Trophoblast cell (in vitro differentiated cells and primary cell): ENCODE measurements around the gene MXRA8.

Experiments
- DNase-seq, 2 donors: peaks; one replicate each; pipeline ENCODE4 v3.0.0-alpha.2; 2016
- H2AFZ ChIP-seq: 2 replicates; pipeline ENCODE4 v1.6.1; 2013; ENCODE audit warnings: low read length, moderate library complexity, mild to moderate bottlenecking; ENCODE audit not compliant: insufficient read depth, poor library complexity
- H2AK5ac ChIP-seq: 2 replicates; pipeline ENCODE4 v1.6.1; 2013; ENCODE audit warnings: mild to moderate bottlenecking, low read length
- H2BK120ac ChIP-seq: 2 replicates; pipeline ENCODE4 v1.6.1; 2013; ENCODE audit warnings: low read length, mild to moderate bottlenecking, moderate library complexity; ENCODE audit not compliant: insufficient read depth, poor library complexity
- H2BK12ac ChIP-seq: 2 replicates; pipeline ENCODE4 v1.6.1; 2013; ENCODE audit warnings: mild to moderate bottlenecking, low read length, moderate library complexity
- H2BK5ac ChIP-seq: 2 replicates; pipeline ENCODE4 v1.6.1; 2013; ENCODE audit warnings: low read length, low read depth, moderate library complexity, mild to moderate bottlenecking; ENCODE audit not compliant: poor library complexity
- H3K14ac ChIP-seq: 2 replicates; pipeline ENCODE4 v1.6.1; 2013; ENCODE audit warnings: mild to moderate bottlenecking, low read length
- H3K18ac ChIP-seq: 2 replicates; pipeline ENCODE4 v1.6.1; 2013; ENCODE audit warnings: mild to moderate bottlenecking, low read length
- H3K23ac ChIP-seq: 2 replicates; pipeline ENCODE4 v1.6.1; 2013; ENCODE audit warnings: low read length
- H3K27ac ChIP-seq: 2 replicates; pipeline ENCODE4 v1.5.1; 2013; ENCODE audit warnings: low read depth, mild to moderate bottlenecking, inconsistent platforms, low read length, moderate library complexity
- H3K27me3 ChIP-seq: 2 replicates; pipeline ENCODE4 v1.6.1; 2013; ENCODE audit warnings: inconsistent platforms, mild to moderate bottlenecking, low read length, moderate library complexity; ENCODE audit not compliant: insufficient read depth
- H3K36me3 ChIP-seq, 2 experiments: 1 replicate in 1 of 2; 2 replicates in 1 of 2; pipeline ENCODE4 v1.6.1; 2013; ENCODE audit warnings: low read length in 2 of 2, mild to moderate bottlenecking in 2 of 2, moderate library complexity in 1 of 2; ENCODE audit not compliant: insufficient read depth in 2 of 2, control insufficient read depth in 1 of 2
- H3K4ac ChIP-seq: 2 replicates; pipeline ENCODE4 v1.6.1; 2013; ENCODE audit warnings: low read depth, mild to moderate bottlenecking, low read length, moderate library complexity
- H3K4me1 ChIP-seq, 2 experiments: 1 replicate in 1 of 2; 2 replicates in 1 of 2; pipeline ENCODE4 v1.6.1; 2013; ENCODE audit warnings: low read length in 2 of 2, mild to moderate bottlenecking in 2 of 2, moderate library complexity in 1 of 2; ENCODE audit not compliant: insufficient read depth in 2 of 2, control insufficient read depth in 1 of 2
- H3K4me2 ChIP-seq: 2 replicates; pipeline ENCODE4 v1.6.1; 2013; ENCODE audit warnings: inconsistent platforms, mild to moderate bottlenecking, low read length, moderate library complexity
- H3K4me3 ChIP-seq: 2 replicates; pipeline ENCODE4 v1.5.1; 2013; ENCODE audit warnings: mild to moderate bottlenecking, low read depth, low read length, inconsistent platforms
- H3K79me1 ChIP-seq: one replicate; pipeline ENCODE4 v1.6.1; 2013; ENCODE audit warnings: low read length
- H3K79me2 ChIP-seq: 2 replicates; pipeline ENCODE4 v1.6.1; 2013; ENCODE audit warnings: low read length, mild to moderate bottlenecking; ENCODE audit not compliant: control insufficient read depth, insufficient read depth, poor library complexity
- H3K9ac ChIP-seq: 2 replicates; pipeline ENCODE4 v1.6.1; 2013; ENCODE audit warnings: mild to moderate bottlenecking, low read length
- H3K9me3 ChIP-seq: 2 replicates; pipeline ENCODE4 v1.6.1; 2013; ENCODE audit warnings: low read depth, mild to moderate bottlenecking, control low read depth, inconsistent platforms, low read length; ENCODE audit not compliant: insufficient read depth
- H4K12ac ChIP-seq: 2 replicates; pipeline ENCODE4 v1.6.1; 2013; ENCODE audit warnings: low read depth, mild to moderate bottlenecking, low read length, moderate library complexity
- H4K8ac ChIP-seq: 2 replicates; pipeline ENCODE4 v1.6.1; 2013; ENCODE audit warnings: low read depth, mild to moderate bottlenecking, low read length, moderate library complexity
- H4K91ac ChIP-seq: one replicate; pipeline ENCODE4 v1.6.1; 2013; ENCODE audit warnings: low read depth, mild to moderate bottlenecking, low read length, moderate library complexity
- WGBS: extraction: QIAGEN DNeasy Blood & Tissue Kit; methylation state at CpG from one replicate; pipeline ENCODE4 v1.1.7; 2013; ENCODE audit warnings: missing lambda C conversion rate; ENCODE audit not compliant: insufficient read length, insufficient coverage; ENCODE audit errors: extremely low coverage; 5-methylcytosine and 5-hydroxymethylcytosine counted together

The MXRA8 gene

DNA sequence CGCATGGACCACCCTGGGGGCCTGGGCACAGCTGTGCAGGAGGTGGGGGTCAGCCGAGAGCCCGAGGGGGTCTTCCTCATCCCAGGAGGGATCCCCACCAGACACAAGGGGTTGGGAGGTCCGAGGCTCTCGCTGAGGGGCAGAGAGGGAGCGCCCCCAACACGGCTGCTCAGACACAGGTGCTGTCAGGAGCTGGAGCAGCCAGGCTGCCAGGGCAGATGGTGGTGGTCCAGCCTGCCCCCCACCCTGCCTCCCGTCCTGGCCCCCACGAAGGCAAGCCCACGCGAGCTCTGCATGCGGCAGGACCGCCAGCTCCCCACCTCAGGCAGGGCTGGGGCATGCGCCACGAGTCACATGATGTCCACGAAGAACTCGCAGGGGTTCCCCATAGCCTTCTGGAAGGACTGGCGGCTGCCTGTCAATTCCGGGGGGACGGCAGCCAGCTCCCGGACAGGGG is 22.5 kb downstream of the MXRA8 start:
- no peaks in the 10 kb centered on the region for H3K27me3 ChIP-seq
- H2BK5ac ChIP-seq = no peak overlapping the region
- H2BK120ac ChIP-seq = no peak overlapping the region
- DNase-seq = no peak
- H3K9ac ChIP-seq = no peak overlapping the region
- no CpG with 5 or more reads among the region's 21 CpGs for WGBS
- no peak overlapping the region for H4K12ac ChIP-seq
- H2BK12ac ChIP-seq = no peak overlapping the region
- no peak overlapping the region for H4K91ac ChIP-seq
- no peak overlapping the region for H4K8ac ChIP-seq
- H3K4me3 ChIP-seq = no peak overlapping the region
- no peaks in the 10 kb centered on the region for H3K79me2 ChIP-seq
- no peak overlapping the region for H3K23ac ChIP-seq
- H3K4ac ChIP-seq = no peak overlapping the region
- H3K9me3 ChIP-seq = peaks cover 11% of the 10 kb centered on the region
- H3K36me3 ChIP-seq = peaks cover 52 to 54% of the 10 kb centered on the region in 2 experiments
- no peaks in the 10 kb centered on the region for H3K79me1 ChIP-seq
- H3K4me2 ChIP-seq = no peak overlapping the region
- no peak overlapping the region for H2AFZ ChIP-seq
- H3K4me1 ChIP-seq = no peaks in the 10 kb centered on the region
- H2AK5ac ChIP-seq = no peak overlapping the region
- no peak overlapping the region for H3K14ac ChIP-seq
- no peak overlapping the region for H3K18ac ChIP-seq
- H3K27ac ChIP-seq = no peak overlapping the region

DNA sequence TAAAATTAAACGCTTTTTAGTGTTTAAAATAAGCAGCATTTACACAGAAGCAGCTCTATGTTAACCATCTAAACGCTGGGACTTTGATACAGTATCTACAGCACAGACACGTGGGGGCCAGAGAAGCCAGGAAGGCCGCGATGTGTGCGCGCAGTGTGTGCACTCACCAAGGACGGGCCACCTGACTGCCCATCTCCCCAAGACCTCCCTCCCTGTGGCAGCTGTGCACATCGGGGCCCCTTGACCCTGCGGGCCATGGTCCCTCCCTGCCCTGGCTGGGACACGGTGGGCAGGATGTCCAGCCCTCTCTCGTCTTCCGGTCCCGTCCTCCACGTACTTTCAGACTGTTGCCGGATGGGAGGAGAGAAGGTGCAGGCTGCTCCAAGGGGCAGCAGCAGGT is 23.1 kb downstream of the MXRA8 start:
- Histone ChIP-seq H3K79me2 (no peaks in the 10 kb centered on the region), H3K27me3 (no peaks in the 10 kb centered on the region), H2AFZ (no peak overlapping the region), H3K27ac (no peak overlapping the region), H3K4me3 (no peak overlapping the region), H3K4me1 (no peaks in the 10 kb centered on the region), H4K8ac (no peak overlapping the region), H3K36me3 (peaks cover 49 to 50% of the 10 kb centered on the region in 2 experiments), H3K4me2 (no peak overlapping the region), H3K79me1 (no peaks in the 10 kb centered on the region), H3K18ac (no peak overlapping the region), H4K91ac (no peak overlapping the region), H3K9ac (no peak overlapping the region), H4K12ac (no peak overlapping the region), H2BK12ac (no peak overlapping the region), H3K23ac (no peak overlapping the region), H2BK5ac (no peak overlapping the region), H2BK120ac (no peak overlapping the region), H3K9me3 (peaks cover 7% of the 10 kb centered on the region), H3K14ac (no peak overlapping the region), H2AK5ac (no peak overlapping the region), H3K4ac (no peak overlapping the region)
- DNase-seq = no peak
- WGBS = no CpG with 5 or more reads among the region's 16 CpGs

- H3K4ac ChIP-seq = no peak overlapping the region
- no peak overlapping the region for H3K4me3 ChIP-seq
- H3K36me3 ChIP-seq = peaks cover 44 to 45% of the 10 kb centered on the region in 2 experiments
- no peaks in the 10 kb centered on the region for H3K79me1 ChIP-seq
- H3K27me3 ChIP-seq = no peaks in the 10 kb centered on the region
- H3K14ac ChIP-seq = no peak overlapping the region
- WGBS = no CpG with 5 or more reads among the region's 11 CpGs
- H4K91ac ChIP-seq = no peak overlapping the region
- H2BK12ac ChIP-seq = no peak overlapping the region
- no peak overlapping the region for H3K9ac ChIP-seq
- H2AK5ac ChIP-seq = no peak overlapping the region
- no peak overlapping the region for H3K23ac ChIP-seq
- H2BK5ac ChIP-seq = no peak overlapping the region
- no peak overlapping the region for H4K8ac ChIP-seq
- no peak for DNase-seq
- H3K27ac ChIP-seq = no peak overlapping the region
- H3K4me1 ChIP-seq = no peaks in the 10 kb centered on the region
- H3K9me3 ChIP-seq = peaks cover 10% of the 10 kb centered on the region
- no peak overlapping the region for H2AFZ ChIP-seq
- H3K79me2 ChIP-seq = no peaks in the 10 kb centered on the region
- H3K4me2 ChIP-seq = no peak overlapping the region
- H3K18ac ChIP-seq = no peak overlapping the region
- H4K12ac ChIP-seq = no peak overlapping the region
- H2BK120ac ChIP-seq = no peak overlapping the region
Measured at GRCh38 chr1:1334835-1335234, 23.5 kb downstream of the MXRA8 start.

DNA sequence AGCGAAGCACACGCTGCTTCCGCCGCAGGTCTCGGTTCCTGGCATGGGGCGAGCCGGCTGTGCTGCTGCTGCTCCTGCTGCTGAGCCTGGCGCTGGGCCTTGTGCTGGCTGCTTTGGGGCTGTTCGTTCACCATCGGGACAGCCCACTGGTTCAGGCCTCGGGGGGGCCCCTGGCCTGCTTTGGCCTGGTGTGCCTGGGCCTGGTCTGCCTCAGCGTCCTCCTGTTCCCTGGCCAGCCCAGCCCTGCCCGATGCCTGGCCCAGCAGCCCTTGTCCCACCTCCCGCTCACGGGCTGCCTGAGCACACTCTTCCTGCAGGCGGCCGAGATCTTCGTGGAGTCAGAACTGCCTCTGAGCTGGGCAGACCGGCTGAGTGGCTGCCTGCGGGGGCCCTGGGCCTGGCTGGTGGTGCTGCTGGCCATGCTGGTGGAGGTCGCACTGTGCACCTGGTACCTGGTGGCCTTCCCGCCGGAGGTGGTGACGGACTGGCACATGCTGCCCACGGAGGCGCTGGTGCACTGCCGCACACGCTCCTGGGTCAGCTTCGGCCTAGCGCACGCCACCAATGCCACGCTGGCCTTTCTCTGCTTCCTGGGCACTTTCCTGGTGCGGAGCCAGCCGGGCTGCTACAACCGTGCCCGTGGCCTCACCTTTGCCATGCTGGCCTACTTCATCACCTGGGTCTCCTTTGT is 24.7 kb downstream of the MXRA8 start:
- H3K27ac ChIP-seq = no peak overlapping the region
- peak; percentile 79 to 87 for DNase-seq
- H3K4me1 ChIP-seq = no peaks in the 10 kb centered on the region
- no peak overlapping the region for H4K12ac ChIP-seq
- WGBS = no CpG with 5 or more reads among the region's 36 CpGs
- no peaks in the 10 kb centered on the region for H3K27me3 ChIP-seq
- no peak overlapping the region for H4K91ac ChIP-seq
- no peak overlapping the region for H3K4me3 ChIP-seq
- no peaks in the 10 kb centered on the region for H3K79me1 ChIP-seq
- H3K23ac ChIP-seq = no peak overlapping the region
- H2BK120ac ChIP-seq = no peak overlapping the region
- no peak overlapping the region for H3K4ac ChIP-seq
- no peak overlapping the region for H2BK5ac ChIP-seq
- H2AFZ ChIP-seq = no peak overlapping the region
- H2AK5ac ChIP-seq = no peak overlapping the region
- no peak overlapping the region for H3K18ac ChIP-seq
- no peak overlapping the region for H4K8ac ChIP-seq
- no peak overlapping the region for H3K14ac ChIP-seq
- H2BK12ac ChIP-seq = no peak overlapping the region
- H3K36me3 ChIP-seq = peaks cover 34 to 35% of the 10 kb centered on the region in 2 experiments
- H3K4me2 ChIP-seq = no peak overlapping the region
- H3K79me2 ChIP-seq = no peaks in the 10 kb centered on the region
- H3K9ac ChIP-seq = no peak overlapping the region
- peaks cover 16% of the 10 kb centered on the region for H3K9me3 ChIP-seq
